ENCODE data around the gene SENP2.
A peak's percentile ranks its signal among the peaks of the same experiment; 100 is the strongest.
"Not testable (repeated sequence)": the region's sequence is repeated elsewhere in the genome, so short reads cannot be mapped to it uniquely, and the experiment has no call there.

SENP2 gene

GRCh38 chr3:185649414-185649813, 63.3 kb downstream of the SENP2 start:
- DNase-seq, result no peak

GRCh38 chr3:185651971-185652370, 65.9 kb downstream of the SENP2 start:
- no peak for DNase-seq

GRCh38 chr3:185653949-185654757, 68.1 kb downstream of the SENP2 start:
- no peak for DNase-seq

- no peak for DNase-seq
Measured at GRCh38 chr3:185654758-185655145, 68.7 kb downstream of the SENP2 start.

- DNase-seq, result no peak
Measured at GRCh38 chr3:185655426-185656320, 69.6 kb downstream of the SENP2 start.

- no peak for DNase-seq
Measured at GRCh38 chr3:185656321-185656840, 70.3 kb downstream of the SENP2 start.

GRCh38 chr3:185657211-185657610, 71.1 kb downstream of the SENP2 start:
- no peak for DNase-seq

GRCh38 chr3:185657691-185658503, 71.8 kb downstream of the SENP2 start:
- no peak for DNase-seq

GRCh38 chr3:185658504-185658912, 72.4 kb downstream of the SENP2 start:
- no peak for DNase-seq

GRCh38 chr3:185658943-185659342, 72.8 kb downstream of the SENP2 start:
- no peak for DNase-seq

GRCh38 chr3:185659942-185660921, 74.1 kb downstream of the SENP2 start:
- DNase-seq, result peak; percentile 86

- not testable (repeated sequence) for DNase-seq
Measured at GRCh38 chr3:185661296-185661695, 75.2 kb downstream of the SENP2 start.

GRCh38 chr3:185661772-185662171, 75.7 kb downstream of the SENP2 start:
- no peak for DNase-seq

- DNase-seq, result no peak
Measured at GRCh38 chr3:185663929-185664328, 77.8 kb downstream of the SENP2 start.

GRCh38 chr3:185667574-185667973, 81.5 kb downstream of the SENP2 start:
- no peak for DNase-seq

- no peak for DNase-seq
Measured at GRCh38 chr3:185677146-185677829, 91.2 kb downstream of the SENP2 start.

- no peak for DNase-seq
Measured at GRCh38 chr3:185678027-185678426, 91.9 kb downstream of the SENP2 start.

- no peak for DNase-seq
Measured at GRCh38 chr3:185680231-185680630, 94.1 kb downstream of the SENP2 start.
